ENCODE data around the gene SPARC.

DNA sequence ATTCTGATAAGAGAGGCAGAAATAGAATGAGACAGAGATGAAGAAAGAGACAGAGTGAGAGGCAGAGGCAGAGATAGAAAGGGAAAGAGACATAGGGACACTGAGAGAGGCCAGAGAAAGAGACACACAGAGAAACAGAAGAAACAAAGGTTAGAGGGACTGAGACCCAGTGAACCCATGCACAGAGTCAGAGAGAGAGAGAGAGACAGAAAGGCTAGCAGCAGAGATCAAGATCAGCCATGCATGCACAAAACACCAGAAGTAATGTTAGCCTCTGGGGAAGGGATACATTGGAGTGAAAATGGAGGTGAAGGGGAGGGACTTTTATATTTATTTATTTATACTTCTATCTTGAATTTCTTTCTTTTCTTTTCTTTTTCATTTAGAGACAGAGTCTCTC, 14.1 kb upstream of the SPARC start:
- TF ChIP-seq, protein P1, sequence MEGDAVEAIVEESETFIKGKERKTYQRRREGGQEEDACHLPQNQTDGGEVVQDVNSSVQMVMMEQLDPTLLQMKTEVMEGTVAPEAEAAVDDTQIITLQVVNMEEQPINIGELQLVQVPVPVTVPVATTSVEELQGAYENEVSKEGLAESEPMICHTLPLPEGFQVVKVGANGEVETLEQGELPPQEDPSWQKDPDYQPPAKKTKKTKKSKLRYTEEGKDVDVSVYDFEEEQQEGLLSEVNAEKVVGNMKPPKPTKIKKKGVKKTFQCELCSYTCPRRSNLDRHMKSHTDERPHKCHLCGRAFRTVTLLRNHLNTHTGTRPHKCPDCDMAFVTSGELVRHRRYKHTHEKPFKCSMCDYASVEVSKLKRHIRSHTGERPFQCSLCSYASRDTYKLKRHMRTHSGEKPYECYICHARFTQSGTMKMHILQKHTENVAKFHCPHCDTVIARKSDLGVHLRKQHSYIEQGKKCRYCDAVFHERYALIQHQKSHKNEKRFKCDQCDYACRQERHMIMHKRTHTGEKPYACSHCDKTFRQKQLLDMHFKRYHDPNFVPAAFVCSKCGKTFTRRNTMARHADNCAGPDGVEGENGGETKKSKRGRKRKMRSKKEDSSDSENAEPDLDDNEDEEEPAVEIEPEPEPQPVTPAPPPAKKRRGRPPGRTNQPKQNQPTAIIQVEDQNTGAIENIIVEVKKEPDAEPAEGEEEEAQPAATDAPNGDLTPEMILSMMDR (conservative IDR thresholded peaks at IDR 0.05; ENCODE audit: low read depth, low read length): no peak
- TF ChIP-seq EZH2 (IDR thresholded peaks at IDR 0.05; ENCODE audit: borderline replicate concordance, low read depth, low read length, poor library complexity, severe bottlenecking): no peak

Measured in A673 (cell line).